SKM-1 treated with dmso at 0.1 percent for 144 hours (cell line): ENCODE data around the gene ITPR1.
A peak's percentile ranks its signal among the peaks of the same experiment; 100 is the strongest.

Experiments used
- DNase-seq: peaks from one replicate; lab custom pipeline; 2025; ENCODE audit not compliant: unreplicated experiment; lab: John Stamatoyannopoulos, UW

The ITPR1 gene

DNA sequence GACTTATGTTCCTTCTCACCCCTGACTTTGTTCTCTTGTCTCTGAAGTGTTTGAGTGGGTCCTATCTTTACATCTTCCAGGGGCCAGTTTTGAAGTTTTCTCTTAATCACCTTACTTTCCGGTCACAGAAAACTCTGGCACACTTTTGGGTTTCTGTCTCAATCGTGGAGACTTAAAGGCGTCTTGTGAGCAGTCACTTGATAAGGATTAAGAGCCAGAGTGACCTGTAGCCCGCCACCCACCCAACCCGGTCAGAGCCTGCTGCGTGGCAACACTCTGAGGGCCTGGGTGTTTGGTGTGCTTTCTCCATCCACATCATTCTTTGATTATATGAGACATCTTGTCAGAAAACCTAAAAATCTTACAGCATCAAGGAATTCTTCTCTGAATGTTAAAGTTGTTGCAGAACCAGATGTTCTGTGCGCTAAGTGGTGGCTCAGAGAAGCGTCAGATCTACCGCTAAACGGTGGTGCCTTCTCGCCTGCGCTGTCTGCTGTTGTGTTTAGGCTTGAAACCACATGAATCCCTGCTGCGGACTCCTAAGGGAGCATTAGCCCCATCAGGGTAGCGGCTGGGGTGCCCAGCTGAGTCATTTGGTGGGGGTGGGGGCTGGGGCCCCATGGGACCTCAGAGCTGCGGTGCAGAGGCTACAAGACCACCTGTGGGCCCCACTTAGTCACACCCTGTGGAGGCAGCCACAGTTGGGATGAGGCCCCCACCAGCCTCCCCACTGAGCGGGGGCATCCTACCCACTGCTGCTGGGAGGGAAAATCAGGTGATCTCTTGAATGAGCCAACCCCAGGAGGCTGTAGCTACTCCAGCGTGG, 327.4 kb downstream of the ITPR1 start:
- DNase-seq, result no peak

- DNase-seq, result no peak
Measured at GRCh38 chr3:4821338-4821737, 328.2 kb downstream of the ITPR1 start.

- no peak for DNase-seq
Measured at GRCh38 chr3:4821975-4822374, 328.8 kb downstream of the ITPR1 start.

DNA sequence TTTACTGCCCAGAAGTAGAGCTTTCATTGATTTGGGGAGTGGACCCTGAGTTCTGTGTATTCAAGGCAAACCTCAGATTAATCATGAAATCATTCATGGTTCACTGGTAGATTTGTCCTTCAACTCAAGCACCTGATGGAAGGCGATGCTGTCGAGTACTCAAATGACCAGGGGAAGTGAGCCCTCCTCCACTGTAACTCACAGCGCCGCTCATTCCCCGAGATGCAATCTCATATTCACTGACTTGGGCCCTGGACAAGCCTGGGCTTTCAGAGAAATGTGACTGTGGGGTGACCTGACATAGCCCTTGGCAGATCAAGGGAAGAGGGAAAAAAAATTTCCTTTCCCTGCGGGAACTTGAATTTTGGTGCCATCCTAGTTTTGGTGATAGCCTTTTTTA, 329.4 kb downstream of the ITPR1 start:
- DNase-seq, result no peak

GRCh38 chr3:4823385-4823784, 330.2 kb downstream of the ITPR1 start:
- no peak for DNase-seq

GRCh38 chr3:4823986-4824925, 331.1 kb downstream of the ITPR1 start:
- no peak for DNase-seq

GRCh38 chr3:4824926-4825325, 331.8 kb downstream of the ITPR1 start:
- no peak for DNase-seq

GRCh38 chr3:4825436-4826236, 332.5 kb downstream of the ITPR1 start:
- peak; percentile 61 for DNase-seq

DNA sequence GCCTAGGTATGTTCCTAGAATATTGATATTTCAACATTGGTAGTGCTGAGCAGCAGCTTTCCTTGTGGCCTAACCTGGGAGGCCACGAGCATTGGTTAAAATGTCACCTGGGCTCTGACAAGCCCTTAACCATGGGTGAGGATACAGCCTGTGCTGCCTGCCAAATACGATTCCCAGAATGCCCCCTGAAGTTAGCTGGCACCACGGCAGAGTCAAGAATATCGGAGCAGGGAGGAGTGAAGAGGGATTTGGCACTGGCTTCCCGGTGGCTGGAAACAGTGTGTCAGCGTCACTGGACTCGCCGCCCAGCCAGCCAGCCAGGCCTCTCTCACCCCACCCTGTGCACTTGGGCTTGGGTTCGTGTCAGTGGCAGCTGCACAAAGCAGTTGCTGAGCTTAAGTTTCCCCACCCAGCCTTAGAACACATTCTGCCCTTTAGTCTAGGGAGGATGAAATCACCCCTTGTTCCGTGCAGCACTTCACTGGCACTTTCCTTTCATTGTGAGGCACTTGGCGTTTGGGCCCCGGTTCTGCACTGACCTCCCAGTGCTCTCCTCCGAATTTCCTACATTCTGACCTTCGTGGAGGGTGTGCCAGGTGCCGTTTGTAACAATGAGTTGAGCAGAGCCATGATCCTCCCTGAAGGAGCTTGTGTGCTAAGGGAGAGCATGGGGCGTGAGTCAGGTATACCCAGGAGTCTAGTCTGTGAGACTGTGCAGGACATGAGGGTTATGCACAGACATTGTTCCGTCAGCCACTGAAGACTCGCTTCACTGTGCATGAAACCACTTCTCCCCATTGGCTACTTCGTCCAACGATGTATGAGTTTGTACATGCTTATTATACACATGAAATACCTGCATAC, 333.3 kb downstream of the ITPR1 start:
- no peak for DNase-seq

GRCh38 chr3:4827767-4828166, 334.6 kb downstream of the ITPR1 start:
- DNase-seq, result no peak

- peak; percentile 33 for DNase-seq
Measured at GRCh38 chr3:4828279-4829030, 335.3 kb downstream of the ITPR1 start.

GRCh38 chr3:4829031-4829394, 335.9 kb downstream of the ITPR1 start:
- DNase-seq, result no peak

DNA sequence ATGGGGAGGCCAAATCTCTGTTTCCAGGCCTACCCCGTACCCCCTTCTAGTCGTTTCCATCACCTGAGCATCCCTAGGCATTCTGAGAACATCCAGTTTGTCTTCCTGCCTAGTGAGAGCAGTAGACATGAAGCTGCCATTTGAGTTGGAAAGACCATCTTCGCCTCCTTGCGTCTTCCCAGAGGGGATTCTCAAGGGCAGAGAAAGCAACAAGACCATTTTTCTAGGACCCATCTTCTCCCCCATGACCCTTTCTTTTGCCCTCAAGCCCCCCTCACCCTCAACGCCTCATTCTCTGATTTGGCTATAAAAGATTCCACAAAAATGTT, 337.4 kb downstream of the ITPR1 start:
- no peak for DNase-seq

DNA sequence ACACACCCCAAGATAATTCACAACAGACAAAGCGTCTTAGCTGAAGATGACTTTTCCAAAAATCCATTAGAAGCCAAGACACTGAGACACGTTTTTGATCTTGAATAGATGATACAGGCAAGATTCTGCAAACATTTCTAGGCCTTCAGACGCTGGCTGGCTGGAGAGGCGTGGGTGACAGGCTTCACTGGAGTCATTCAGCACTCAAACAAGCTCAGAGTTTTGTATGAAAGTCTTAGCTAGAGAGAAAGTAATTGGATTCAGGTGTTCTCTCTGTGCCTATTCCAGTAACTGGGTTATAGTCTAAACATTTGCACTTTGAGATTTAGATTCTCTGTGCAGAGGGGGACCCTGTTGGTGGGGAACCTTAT, 338.4 kb downstream of the ITPR1 start:
- DNase-seq, result no peak

GRCh38 chr3:4833471-4833870, 340.3 kb downstream of the ITPR1 start:
- no peak for DNase-seq

GRCh38 chr3:4834403-4834866, 341.3 kb downstream of the ITPR1 start:
- DNase-seq, result no peak

DNA sequence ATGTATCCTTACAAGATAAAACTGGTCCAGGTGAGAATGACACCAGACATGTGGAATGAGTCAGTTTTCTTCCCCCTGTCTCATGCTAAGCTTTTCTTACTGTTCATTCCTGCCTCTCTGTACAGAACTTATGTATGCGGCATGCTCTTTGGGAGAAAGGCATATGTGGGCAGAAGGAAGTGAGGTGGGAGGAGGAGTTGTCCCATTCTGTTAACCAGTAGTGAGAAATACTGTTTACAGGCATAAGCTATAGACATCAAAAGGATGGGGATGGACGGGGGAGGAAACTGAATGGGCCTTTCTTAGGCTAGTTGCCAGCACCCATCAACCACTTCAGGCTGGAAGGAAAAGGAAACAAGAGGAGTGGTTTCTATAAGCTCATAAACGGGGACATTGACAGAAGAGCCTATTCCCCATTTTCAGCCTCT, 342.5 kb downstream of the ITPR1 start:
- DNase-seq, result no peak

GRCh38 chr3:4836516-4836915, 343.4 kb downstream of the ITPR1 start:
- no peak for DNase-seq

DNA sequence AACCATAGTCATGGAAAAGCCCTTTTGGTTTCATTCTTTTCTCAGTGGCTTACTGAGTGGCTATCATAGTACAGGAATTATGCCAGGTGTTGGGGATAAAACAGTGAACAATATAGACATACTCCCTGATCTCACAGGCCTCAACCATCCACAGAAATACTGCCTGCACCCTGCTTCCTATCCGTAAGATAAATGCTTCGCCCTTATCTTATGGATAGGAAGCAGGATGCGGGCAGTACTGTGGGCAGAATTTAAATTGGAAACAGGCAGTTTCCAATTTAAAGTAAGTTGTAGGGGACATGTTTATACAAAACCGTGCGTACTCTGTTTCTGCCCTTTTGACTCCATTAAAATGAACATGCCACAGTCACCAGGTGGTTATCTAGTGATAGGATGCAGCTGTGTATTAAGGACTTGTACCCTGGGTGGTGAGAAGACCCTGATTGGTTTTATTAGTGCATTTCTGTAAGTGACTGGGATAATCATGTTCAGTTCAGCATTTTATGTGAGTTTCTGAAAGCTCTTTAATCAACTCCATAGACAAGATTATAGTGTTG, 344.3 kb downstream of the ITPR1 start:
- DNase-seq, result no peak
